Hepatocyte (in vitro differentiated cells): ENCODE results near the gene TLE6. TPM values are rescaled to one million over a fixed set of nuclear protein-coding genes. Genes with fewer than 3 reads are reported as not detected.

ENCODE experiments used
- DNase-seq: peaks from one replicate; pipeline ENCODE4 v3.0.0-alpha.2; 2016; ENCODE audit warnings: low spot score
- H2AFZ ChIP-seq: fragments of 200-600 bp; sonication (generic); 2 replicates; pipeline ENCODE4 v1.6.0; 2016; ENCODE audit warnings: antibody characterized with exemption, mild to moderate bottlenecking
- H3K27ac ChIP-seq: fragments of 200-600 bp; sonication (generic); 2 replicates; pipeline ENCODE4 v1.5.1; 2016; ENCODE audit warnings: mild to moderate bottlenecking
- H3K27me3 ChIP-seq: fragments of 200-600 bp; sonication (generic); 2 replicates; pipeline ENCODE4 v1.6.1; 2016
- H3K36me3 ChIP-seq: fragments of 200-600 bp; sonication (generic); replicated peaks from 2 replicates; pipeline ENCODE4 v1.5.1; 2016; ENCODE audit warnings: low read depth; ENCODE audit not compliant: insufficient read depth
- H3K4me1 ChIP-seq: fragments of 200-600 bp; sonication (generic); 2 replicates; pipeline ENCODE4 v1.5.1; 2016; ENCODE audit warnings: mild to moderate bottlenecking, moderate library complexity; ENCODE audit not compliant: insufficient read depth
- H3K4me2 ChIP-seq: fragments of 200-600 bp; sonication (generic); 2 replicates; pipeline ENCODE4 v1.6.0; 2016
- H3K4me3 ChIP-seq: fragments of 200-600 bp; sonication (generic); 2 replicates; pipeline ENCODE4 v1.5.1; 2016; ENCODE audit warnings: mild to moderate bottlenecking
- H3K79me2 ChIP-seq: fragments of 200-600 bp; sonication (generic); 2 replicates; pipeline ENCODE4 v1.6.0; 2017; ENCODE audit warnings: mild to moderate bottlenecking
- H3K9me2 ChIP-seq: fragments of 200-600 bp; sonication (generic); replicated peaks from 2 replicates; pipeline ENCODE4 v1.6.0; 2017; ENCODE audit warnings: mild to moderate bottlenecking; ENCODE audit not compliant: insufficient read depth
- H3K9me3 ChIP-seq: fragments of 200-600 bp; sonication (generic); 2 replicates; pipeline ENCODE4 v1.5.1; 2016; ENCODE audit warnings: low read depth, mild to moderate bottlenecking
- H4K20me1 ChIP-seq: fragments of 200-600 bp; sonication (generic); 2 replicates; pipeline ENCODE4 v1.6.0; 2016; ENCODE audit warnings: mild to moderate bottlenecking; ENCODE audit not compliant: insufficient read depth, poor library complexity, severe bottlenecking
- CTCF ChIP-seq: fragments of 200-600 bp; sonication (generic); IDR thresholded peaks from 2 replicates; pipeline ENCODE4 v1.5.1; 2016; ENCODE audit warnings: antibody characterized with exemption, mild to moderate bottlenecking; ENCODE audit not compliant: poor library complexity
- EZH2 ChIP-seq: fragments of 200-600 bp; sonication (generic); IDR thresholded peaks from 2 replicates; pipeline ENCODE4 v1.6.1; 2016; ENCODE audit warnings: antibody characterized with exemption, mild to moderate bottlenecking, borderline replicate concordance
- EZH2phosphoT487 ChIP-seq: fragments of 200-600 bp; sonication (generic); IDR thresholded peaks from one replicate; pipeline ENCODE4 v1.6.1; 2018; ENCODE audit warnings: antibody characterized with exemption, mild to moderate bottlenecking, low read depth, moderate library complexity; ENCODE audit not compliant: unreplicated experiment, severe bottlenecking
- WGBS: methylation state at CpG from one replicate; pipeline ENCODE4 v1.1.6; 2016; ENCODE audit warnings: low lambda C conversion rate; ENCODE audit errors: missing lambda C conversion rate; 5-methylcytosine and 5-hydroxymethylcytosine counted together
- polyA plus RNA-seq: library from polyadenylated mRNA; unstranded; fragments of >200 nt; fragmentation: Nextera tagmentation; extraction: Ambion mirVana; gene quantifications from 2 replicates; pipeline ENCODE4 v1.2.1, GENCODE V29; 2016
- total RNA-seq: library from RNA; depleted of rRNA; stranded (reverse); fragments of >200 nt; gene quantifications from 2 replicates; pipeline ENCODE4 v1.2.3, GENCODE V29; 2014

The TLE6 gene
- total and polyA plus RNA-seq, 2 experiments from 2014 or later = 1.2 to 4.7 TPM

- peak overlapping the region; percentile 80 for H3K27ac ChIP-seq
- no peak overlapping the region for H3K4me3 ChIP-seq
- WGBS = 49% methylated on average over 8 of the region's 9 CpGs
- peak overlapping the region; percentile 79 for H3K4me2 ChIP-seq
- no peaks in the 10 kb centered on the region for H3K9me2 ChIP-seq
- no peaks in the 10 kb centered on the region for H3K36me3 ChIP-seq
- peak overlapping the region; percentile 49 for H2AFZ ChIP-seq
- DNase-seq = peak; percentile 67
- H3K9me3 ChIP-seq = no peaks in the 10 kb centered on the region
- no peak for TF ChIP-seq EZH2
- TF ChIP-seq CTCF = no peak
- no peak for TF ChIP-seq EZH2phosphoT487
- H3K4me1 ChIP-seq = peaks cover 20% of the 10 kb centered on the region
- H4K20me1 ChIP-seq = no peaks in the 10 kb centered on the region
- no peaks in the 10 kb centered on the region for H3K27me3 ChIP-seq
- peaks cover 16% of the 10 kb centered on the region for H3K79me2 ChIP-seq
Observed at GRCh38 chr19:3025549-3025886, 48.2 kb downstream of the TLE6 start.

- no peak overlapping the region for H3K4me3 ChIP-seq
- WGBS = 100% methylated on average over 1 of the region's 1 CpG
- peaks cover 20% of the 10 kb centered on the region for H3K4me1 ChIP-seq
- H3K27ac ChIP-seq = no peak overlapping the region
- H3K9me3 ChIP-seq = no peaks in the 10 kb centered on the region
- no peaks in the 10 kb centered on the region for H3K27me3 ChIP-seq
- no peak for DNase-seq
- H4K20me1 ChIP-seq = no peaks in the 10 kb centered on the region
- H3K79me2 ChIP-seq = peaks cover 16% of the 10 kb centered on the region
- no peak for TF ChIP-seq EZH2phosphoT487
- no peak for TF ChIP-seq CTCF
- no peak for TF ChIP-seq EZH2
- no peaks in the 10 kb centered on the region for H3K9me2 ChIP-seq
- H3K4me2 ChIP-seq = no peak overlapping the region
- H2AFZ ChIP-seq = no peak overlapping the region
- no peaks in the 10 kb centered on the region for H3K36me3 ChIP-seq
Observed at GRCh38 chr19:3026768-3027167, 49.4 kb downstream of the TLE6 start.

- Histone ChIP-seq H3K9me2 (no peaks in the 10 kb centered on the region), H3K27me3 (no peaks in the 10 kb centered on the region)
Observed at GRCh38 chr19:3027292-3027691, 49.9 kb downstream of the TLE6 start.

More at GRCh38 chr19:3027292-3027691, 49.9 kb downstream of the TLE6 start:
- peaks cover 20% of the 10 kb centered on the region for H3K4me1 ChIP-seq
- no peak for TF ChIP-seq CTCF
- TF ChIP-seq EZH2phosphoT487 = no peak
- no peak for TF ChIP-seq EZH2
- no peaks in the 10 kb centered on the region for H3K9me3 ChIP-seq
- no peaks in the 10 kb centered on the region for H3K36me3 ChIP-seq
- peaks cover 16% of the 10 kb centered on the region for H3K79me2 ChIP-seq
- no peak overlapping the region for H3K4me3 ChIP-seq
- WGBS = 92% methylated on average over 2 of the region's 2 CpGs
- no peaks in the 10 kb centered on the region for H4K20me1 ChIP-seq
- no peak overlapping the region for H3K27ac ChIP-seq
- no peak overlapping the region for H3K4me2 ChIP-seq
- no peak overlapping the region for H2AFZ ChIP-seq
- no peak for DNase-seq
